KMS-11 (cell line): ENCODE data around the gene LUC7L.

Experiments
- H2AFZ ChIP-seq: fragments of 200-600 bp; sonication (generic); 2 replicates; pipeline ENCODE4 v1.6.1; 2016; ENCODE audit warnings: antibody characterized with exemption, mixed run types, low read depth
- H3K27ac ChIP-seq: fragments of 200-600 bp; sonication (generic); 2 replicates; pipeline ENCODE4 v1.6.1; 2016; ENCODE audit warnings: mild to moderate bottlenecking, mixed run types
- H3K27me3 ChIP-seq: fragments of 200-600 bp; sonication (generic); 2 replicates; pipeline ENCODE4 v1.6.1; 2017; ENCODE audit warnings: mild to moderate bottlenecking, low read depth, mixed run types, moderate library complexity; ENCODE audit not compliant: insufficient read depth
- H3K36me3 ChIP-seq: fragments of 200-600 bp; sonication (generic); 2 replicates; pipeline ENCODE4 v1.6.1; 2017; ENCODE audit warnings: mild to moderate bottlenecking, mixed run types; ENCODE audit not compliant: insufficient read depth
- H3K4me1 ChIP-seq: fragments of 200-600 bp; sonication (generic); 2 replicates; pipeline ENCODE4 v1.6.1; 2016; ENCODE audit warnings: mild to moderate bottlenecking, low read depth, mixed run types; ENCODE audit not compliant: poor library complexity, severe bottlenecking
- H3K4me2 ChIP-seq: fragments of 200-600 bp; sonication (generic); 2 replicates; pipeline ENCODE4 v1.7.0; 2016; ENCODE audit warnings: mild to moderate bottlenecking, mixed run types
- H3K4me3 ChIP-seq: fragments of 200-600 bp; sonication (generic); IDR thresholded peaks from 2 replicates; pipeline ENCODE4 v1.6.1; 2017; ENCODE audit warnings: low read depth, low read length, mixed read lengths; ENCODE audit not compliant: insufficient read depth
- H3K79me2 ChIP-seq: fragments of 200-600 bp; sonication (generic); 2 replicates; pipeline ENCODE4 v1.6.1; 2016; ENCODE audit warnings: low read depth, mixed run types; ENCODE audit not compliant: insufficient read depth
- H3K9ac ChIP-seq: fragments of 200-600 bp; sonication (generic); 2 replicates; pipeline ENCODE4 v1.6.1; 2016; ENCODE audit warnings: mild to moderate bottlenecking, mixed run types
- H4K20me1 ChIP-seq: fragments of 200-600 bp; sonication (generic); 2 replicates; pipeline ENCODE4 v1.6.1; 2016; ENCODE audit warnings: mild to moderate bottlenecking, mixed run types; ENCODE audit not compliant: insufficient read depth
- TF ChIP-seq, protein P1 (sequence below): fragments of 200-600 bp; sonication (generic); conservative IDR thresholded peaks from 2 replicates; pipeline ENCODE4 v1.6.1; 2017; ENCODE audit warnings: low read depth, mild to moderate bottlenecking, antibody characterized with exemption, low read length, moderate library complexity, mixed read lengths

Gene LUC7L

DNA sequence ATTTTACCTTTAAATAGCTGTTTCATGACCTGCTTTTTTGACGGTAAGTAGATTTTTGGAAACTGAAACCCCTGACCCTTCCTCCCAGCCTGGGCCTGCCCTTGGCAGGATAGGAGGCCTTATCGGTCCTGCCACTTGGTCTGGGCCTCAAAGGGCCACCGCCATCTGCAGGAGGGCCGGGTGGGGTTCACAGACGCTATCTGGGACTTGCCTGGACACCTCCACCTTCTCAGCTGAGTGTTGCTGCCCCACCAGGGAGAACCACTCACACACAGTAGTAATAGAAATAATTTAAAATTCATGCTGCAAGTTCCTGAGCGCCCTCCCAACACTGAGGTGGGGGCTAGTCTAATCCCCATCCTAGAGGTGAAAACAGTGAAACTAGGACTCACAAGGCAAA is 86.2 kb downstream of the LUC7L start:
- no peak overlapping the region for H3K4me2 ChIP-seq

DNA sequence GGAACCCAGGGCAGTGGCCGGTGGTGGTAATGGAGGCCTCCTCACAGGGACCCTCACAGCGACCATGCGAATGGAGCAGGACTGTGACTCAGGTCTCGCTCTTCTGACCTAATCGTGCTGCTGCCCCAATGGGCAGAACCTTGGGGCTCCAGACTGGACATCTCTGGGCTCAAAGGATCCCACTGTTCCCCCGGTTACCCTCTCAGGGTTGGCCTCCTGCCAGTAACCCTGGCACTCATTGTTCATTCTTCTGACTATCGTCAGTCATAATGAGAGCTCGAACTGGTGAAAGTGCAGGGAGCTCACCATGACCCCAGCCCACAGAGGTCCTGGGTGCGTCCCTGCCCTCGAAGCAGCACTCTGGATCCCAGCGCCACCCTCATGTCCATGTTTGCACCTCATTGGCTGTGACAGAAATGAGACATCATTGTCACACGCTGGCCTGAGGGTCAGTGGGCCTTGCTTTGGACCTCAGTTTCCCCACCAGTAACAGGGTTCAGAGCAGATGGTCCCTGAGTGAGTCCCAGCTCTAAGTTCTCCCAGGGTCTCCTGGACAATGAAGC is 86.8 kb downstream of the LUC7L start:
- no peak overlapping the region for H2AFZ ChIP-seq
- H3K27ac ChIP-seq = no peak overlapping the region
- H3K4me2 ChIP-seq = no peak overlapping the region

More for the DNA sequence above, 86.2 kb downstream of the LUC7L start:
- Histone ChIP-seq H4K20me1 (no peaks in the 10 kb centered on the region), H2AFZ (no peak overlapping the region), H3K4me1 (no peaks in the 10 kb centered on the region), H3K79me2 (no peaks in the 10 kb centered on the region), H3K36me3 (no peaks in the 10 kb centered on the region), H3K27me3 (peaks cover 36% of the 10 kb centered on the region; the same call in 1 of the 2 replicates), H3K4me3 (no peak overlapping the region), H3K9ac (no peak overlapping the region; the same call in 1 of the 2 replicates), H3K27ac (no peak overlapping the region)
- TF ChIP-seq, protein P1, sequence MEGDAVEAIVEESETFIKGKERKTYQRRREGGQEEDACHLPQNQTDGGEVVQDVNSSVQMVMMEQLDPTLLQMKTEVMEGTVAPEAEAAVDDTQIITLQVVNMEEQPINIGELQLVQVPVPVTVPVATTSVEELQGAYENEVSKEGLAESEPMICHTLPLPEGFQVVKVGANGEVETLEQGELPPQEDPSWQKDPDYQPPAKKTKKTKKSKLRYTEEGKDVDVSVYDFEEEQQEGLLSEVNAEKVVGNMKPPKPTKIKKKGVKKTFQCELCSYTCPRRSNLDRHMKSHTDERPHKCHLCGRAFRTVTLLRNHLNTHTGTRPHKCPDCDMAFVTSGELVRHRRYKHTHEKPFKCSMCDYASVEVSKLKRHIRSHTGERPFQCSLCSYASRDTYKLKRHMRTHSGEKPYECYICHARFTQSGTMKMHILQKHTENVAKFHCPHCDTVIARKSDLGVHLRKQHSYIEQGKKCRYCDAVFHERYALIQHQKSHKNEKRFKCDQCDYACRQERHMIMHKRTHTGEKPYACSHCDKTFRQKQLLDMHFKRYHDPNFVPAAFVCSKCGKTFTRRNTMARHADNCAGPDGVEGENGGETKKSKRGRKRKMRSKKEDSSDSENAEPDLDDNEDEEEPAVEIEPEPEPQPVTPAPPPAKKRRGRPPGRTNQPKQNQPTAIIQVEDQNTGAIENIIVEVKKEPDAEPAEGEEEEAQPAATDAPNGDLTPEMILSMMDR = no peak

DNA sequence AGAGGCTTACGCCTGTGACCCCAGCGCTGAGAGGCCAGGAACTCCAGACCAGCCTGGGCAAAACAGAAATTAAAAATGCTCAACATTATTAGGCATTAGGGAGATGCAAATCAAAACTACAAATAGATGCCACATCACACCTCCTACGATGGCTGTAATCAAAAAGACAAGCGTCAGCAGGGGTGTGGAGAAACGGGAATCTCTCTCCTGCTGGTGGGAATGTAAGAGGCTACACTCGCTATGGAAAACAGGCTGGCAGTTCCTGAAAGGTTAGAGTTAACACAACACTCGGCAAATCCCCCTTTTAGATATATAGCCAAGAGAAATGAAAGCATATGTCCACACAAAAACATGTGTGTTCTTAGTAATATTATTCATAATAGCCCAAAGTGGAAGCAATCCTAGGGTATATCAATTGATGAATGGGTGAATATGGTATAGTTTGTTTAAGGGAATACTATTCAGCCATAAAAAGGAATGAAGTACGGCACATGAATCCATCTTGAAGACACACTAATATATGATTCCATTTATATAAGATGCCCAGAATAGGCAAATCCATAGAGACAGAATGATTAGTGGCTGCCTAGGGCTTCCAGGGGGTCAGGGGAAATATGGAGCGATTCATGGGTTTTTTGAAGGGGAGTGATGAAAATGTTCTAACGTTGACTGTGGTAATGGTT is 88.9 kb downstream of the LUC7L start:
- no peaks in the 10 kb centered on the region for H4K20me1 ChIP-seq
- H3K9ac ChIP-seq = no peak overlapping the region
- peaks cover 17% of the 10 kb centered on the region; the same call in 1 of the 2 replicates for H3K27me3 ChIP-seq
- no peak overlapping the region for H3K4me2 ChIP-seq
- H3K4me1 ChIP-seq = peaks cover 5% of the 10 kb centered on the region
- H3K4me3 ChIP-seq = no peak overlapping the region
- TF ChIP-seq, protein P1 = no peak
- H3K27ac ChIP-seq = no peak overlapping the region
- H3K36me3 ChIP-seq = no peaks in the 10 kb centered on the region
- peaks cover 12% of the 10 kb centered on the region for H3K79me2 ChIP-seq
- no peak overlapping the region for H2AFZ ChIP-seq

More for the DNA sequence above, 86.8 kb downstream of the LUC7L start:
- H3K4me3 ChIP-seq = no peak overlapping the region
- TF ChIP-seq, protein P1 = no peak
- H3K36me3 ChIP-seq = no peaks in the 10 kb centered on the region
- no peaks in the 10 kb centered on the region for H4K20me1 ChIP-seq
- peaks cover 3% of the 10 kb centered on the region for H3K4me1 ChIP-seq
- peaks cover 6% of the 10 kb centered on the region for H3K79me2 ChIP-seq
- H3K27me3 ChIP-seq = peaks cover 31% of the 10 kb centered on the region; the same call in 1 of the 2 replicates
- H3K9ac ChIP-seq = no peak overlapping the region
